Ectodermal cell (in vitro differentiated cells): ENCODE results near the gene DHFR.

Experiments
- H3K27ac ChIP-seq: 2 replicates; pipeline ENCODE4 v1.7.0; 2013; ENCODE audit warnings: mild to moderate bottlenecking, low read depth, low read length; ENCODE audit not compliant: insufficient read depth, poor library complexity, severe bottlenecking
- H3K27me3 ChIP-seq: 2 replicates; pipeline ENCODE4 v1.7.0; 2013; ENCODE audit warnings: mild to moderate bottlenecking, low read length; ENCODE audit not compliant: insufficient read depth, control insufficient read depth, poor library complexity, severe bottlenecking
- H3K36me3 ChIP-seq: one replicate; pipeline ENCODE4 v1.7.0; 2013; ENCODE audit warnings: low read length; ENCODE audit not compliant: control insufficient read depth, insufficient read depth
- H3K4me1 ChIP-seq: one replicate; pipeline ENCODE4 v1.7.0; 2013; ENCODE audit warnings: low read length; ENCODE audit not compliant: control insufficient read depth, insufficient read depth
- H3K4me3 ChIP-seq: 2 replicates; pipeline ENCODE4 v1.7.0; 2013; ENCODE audit warnings: low read depth, low read length, control low read depth; ENCODE audit not compliant: insufficient read depth
- H3K9me3 ChIP-seq: 2 replicates; pipeline ENCODE4 v1.7.0; 2013; ENCODE audit warnings: mild to moderate bottlenecking, low read length, moderate library complexity; ENCODE audit not compliant: control insufficient read depth
- WGBS, 2 experiments: methylation state at CpG; one replicate each; pipeline ENCODE4 v1.1.7; 2013; ENCODE audit warnings: missing lambda C conversion rate in 2 of 2; 5-methylcytosine and 5-hydroxymethylcytosine counted together

Gene DHFR

DNA sequence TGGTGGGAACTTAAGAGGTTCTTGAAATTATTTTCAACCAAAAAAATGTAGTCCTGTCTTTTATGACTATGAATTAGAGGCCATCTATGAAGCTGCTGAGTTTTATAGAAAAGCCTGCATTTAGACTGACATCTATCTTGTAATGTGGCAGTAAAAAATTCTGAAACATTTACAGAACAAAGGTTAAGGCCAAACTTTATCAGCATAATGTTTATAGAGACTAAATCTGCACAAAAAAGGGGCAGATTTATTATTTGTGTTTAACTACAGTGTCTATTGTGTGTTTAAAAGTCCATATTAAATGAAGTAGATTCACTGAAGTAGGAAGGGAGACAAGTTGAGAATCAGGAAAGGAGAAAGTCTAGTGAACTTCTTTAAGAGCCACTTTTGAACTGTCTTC lies 47.4 kb downstream of the DHFR start:
- H3K36me3 ChIP-seq = no peaks in the 10 kb centered on the region
- H3K27ac ChIP-seq = no peak overlapping the region
- no peaks in the 10 kb centered on the region for H3K27me3 ChIP-seq
- no peaks in the 10 kb centered on the region for H3K4me1 ChIP-seq
- H3K4me3 ChIP-seq = no peak overlapping the region
- no peaks in the 10 kb centered on the region for H3K9me3 ChIP-seq

DNA sequence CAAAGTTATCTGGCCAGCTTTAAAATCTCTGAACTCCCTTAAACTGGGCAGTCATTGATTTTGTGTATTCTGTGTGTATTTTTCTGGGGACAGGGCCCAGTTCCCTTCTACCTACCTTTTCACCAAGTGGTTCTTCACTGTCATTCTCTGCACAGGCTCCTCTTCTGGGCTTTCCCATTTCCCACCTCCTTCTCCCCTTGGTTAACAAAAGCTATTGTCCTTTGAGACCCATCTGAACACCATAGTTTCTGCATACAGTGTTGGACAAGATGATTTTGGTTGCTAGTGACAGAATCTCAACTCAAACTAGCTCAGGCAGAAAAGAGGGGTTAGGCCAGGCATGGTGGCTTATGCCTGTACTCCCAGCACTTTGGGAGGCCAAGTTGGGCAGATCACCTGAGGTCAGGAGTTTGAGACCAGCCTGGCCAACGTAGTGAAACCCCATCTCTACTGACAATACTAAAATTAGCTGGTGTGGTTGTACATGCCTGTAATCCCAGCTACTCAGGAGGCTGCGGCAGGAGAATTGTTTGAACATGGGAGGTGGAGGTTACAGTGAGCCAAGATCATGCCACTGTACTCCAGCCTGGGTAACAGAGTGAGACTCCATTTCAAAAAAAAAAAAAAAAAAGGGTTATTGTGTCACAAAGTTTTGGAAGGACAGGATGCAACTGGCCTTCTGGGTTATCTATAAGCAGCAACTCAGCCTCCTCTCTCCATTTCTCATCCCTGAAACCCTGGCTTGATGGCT lies 53.7 kb downstream of the DHFR start:
- Histone ChIP-seq H3K27ac (no peak overlapping the region), H3K27me3 (no peaks in the 10 kb centered on the region), H3K4me3 (no peak overlapping the region), H3K9me3 (no peaks in the 10 kb centered on the region), H3K4me1 (no peaks in the 10 kb centered on the region), H3K36me3 (no peaks in the 10 kb centered on the region)
- WGBS, 2 experiments = 82 to 92% methylated on average over 2 of the region's 2 CpGs

DNA sequence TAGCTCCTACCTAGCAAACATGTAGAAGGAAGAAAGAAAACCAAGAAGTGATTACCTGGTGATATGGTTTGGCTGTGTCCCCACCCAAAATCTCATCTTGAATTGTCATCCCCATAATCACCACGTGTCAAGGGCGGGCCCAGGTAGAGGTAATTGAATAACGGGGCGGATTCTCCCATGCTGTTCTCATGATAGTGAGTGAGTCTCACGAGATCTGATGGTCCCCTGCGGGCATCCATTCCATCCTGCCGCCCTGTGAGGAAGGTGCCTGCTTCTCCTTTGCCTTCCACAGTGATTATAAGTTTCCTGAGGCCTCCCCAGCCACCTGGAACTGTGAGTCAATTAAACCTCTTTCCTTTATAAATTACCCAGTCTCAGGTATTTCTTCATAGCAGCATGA lies 57.3 kb downstream of the DHFR start:
- Histone ChIP-seq H3K27me3 (no peaks in the 10 kb centered on the region), H3K9me3 (no peaks in the 10 kb centered on the region)
- 82 to 83% methylated on average over 7 of the region's 7 CpGs for WGBS, 2 experiments

DNA sequence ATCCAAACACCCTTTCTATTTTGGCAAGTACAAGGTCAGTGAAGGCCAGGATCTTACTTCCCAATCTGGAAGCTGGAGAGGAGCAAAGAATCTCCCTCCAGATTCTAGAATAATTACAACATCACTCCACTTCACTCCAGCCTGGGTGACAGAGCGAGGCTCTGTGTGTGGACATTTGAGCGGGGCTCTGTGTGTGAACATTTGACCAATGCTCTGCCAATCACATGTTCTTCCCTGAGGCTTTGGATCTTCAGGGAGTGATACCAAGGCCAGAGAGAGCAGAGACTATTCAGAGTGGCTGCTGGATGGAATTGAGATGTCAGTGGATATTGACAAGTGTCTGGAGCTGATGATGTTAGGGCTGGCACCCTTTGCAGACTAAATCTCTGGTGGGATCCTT lies 60.0 kb downstream of the DHFR start:
- no peaks in the 10 kb centered on the region for H3K4me1 ChIP-seq
- H3K9me3 ChIP-seq = no peaks in the 10 kb centered on the region
- 93 to 97% methylated on average over 2 of the region's 2 CpGs for WGBS, 2 experiments
- H3K27me3 ChIP-seq = no peaks in the 10 kb centered on the region
- no peaks in the 10 kb centered on the region for H3K36me3 ChIP-seq
- no peak overlapping the region for H3K4me3 ChIP-seq
- no peak overlapping the region for H3K27ac ChIP-seq

More for the DNA sequence above, 57.3 kb downstream of the DHFR start:
- H3K36me3 ChIP-seq = no peaks in the 10 kb centered on the region
- H3K4me1 ChIP-seq = no peaks in the 10 kb centered on the region
- no peak overlapping the region for H3K4me3 ChIP-seq
- no peak overlapping the region for H3K27ac ChIP-seq

DNA sequence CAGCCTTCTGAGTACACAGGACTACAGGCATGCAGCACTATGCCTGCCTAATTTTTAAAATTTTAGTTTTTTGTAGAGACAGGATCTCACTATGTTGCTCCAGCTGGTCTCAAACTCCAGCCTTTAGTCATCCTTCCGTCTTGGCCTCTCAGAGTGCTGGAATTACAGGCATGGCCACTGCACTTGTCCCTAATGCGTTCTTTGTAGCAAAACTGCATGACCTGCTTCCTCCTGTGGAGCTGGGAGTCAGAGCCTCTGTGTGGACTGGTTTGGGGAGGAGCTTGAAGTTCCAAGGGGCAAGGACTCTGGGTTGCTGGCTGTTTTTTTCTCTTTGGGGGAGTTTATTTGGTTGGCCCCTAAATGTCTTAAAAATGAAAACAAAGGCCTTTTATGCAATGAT lies 62.0 kb downstream of the DHFR start:
- Histone ChIP-seq H3K4me1 (no peaks in the 10 kb centered on the region), H3K27ac (no peak overlapping the region), H3K36me3 (no peaks in the 10 kb centered on the region), H3K4me3 (no peak overlapping the region), H3K27me3 (no peaks in the 10 kb centered on the region), H3K9me3 (no peaks in the 10 kb centered on the region)
- 77 to 79% methylated on average over 2 of the region's 2 CpGs for WGBS, 2 experiments

DNA sequence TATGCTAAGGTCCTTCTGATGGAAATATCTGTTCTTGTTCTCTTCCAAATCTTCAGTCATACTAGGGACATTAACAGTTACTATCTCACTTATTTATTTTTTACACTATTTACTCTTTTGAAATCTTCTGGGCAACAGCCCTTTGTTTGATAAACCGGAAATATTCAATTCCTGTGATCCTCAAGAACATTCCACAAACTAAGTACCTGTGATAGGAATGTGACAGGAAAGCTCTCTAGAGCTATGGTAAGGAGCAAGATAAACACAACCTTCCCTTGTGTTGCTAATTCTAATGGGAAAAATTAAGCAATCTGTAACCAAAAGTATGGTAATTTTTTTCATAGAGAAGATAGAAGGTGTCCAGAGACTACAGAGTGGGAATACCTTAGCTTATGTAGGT lies 62.7 kb downstream of the DHFR start:
- no peaks in the 10 kb centered on the region for H3K4me1 ChIP-seq
- no peak overlapping the region for H3K27ac ChIP-seq
- WGBS, 2 experiments = 92% methylated on average over 1 of the region's 1 CpG; no CpG with 5 or more reads in 1 of the 2 experiments
- no peaks in the 10 kb centered on the region for H3K36me3 ChIP-seq
- H3K4me3 ChIP-seq = no peak overlapping the region
- no peaks in the 10 kb centered on the region for H3K9me3 ChIP-seq
- H3K27me3 ChIP-seq = no peaks in the 10 kb centered on the region

DNA sequence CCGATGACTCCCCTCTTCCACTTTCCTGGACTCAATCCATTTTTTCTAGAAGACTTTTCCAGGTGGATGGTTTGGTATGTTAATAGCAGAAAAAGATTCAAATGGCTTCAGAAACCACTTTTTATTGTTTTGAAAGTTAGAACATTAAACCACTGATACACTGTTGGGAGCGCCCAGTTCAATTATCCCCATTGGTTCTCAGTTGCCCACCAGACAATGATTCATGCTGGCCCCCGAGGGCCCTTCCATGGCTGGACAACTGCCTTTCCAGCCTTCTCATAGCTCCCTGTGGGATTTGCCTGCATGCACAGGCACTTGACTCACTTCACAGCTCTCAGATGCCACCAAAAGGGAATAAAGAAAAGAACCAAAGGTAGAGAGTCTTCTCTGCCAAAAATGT lies 63.4 kb downstream of the DHFR start:
- WGBS, 2 experiments = 94 to 98% methylated on average over 2 to 3 of the region's 3 CpGs
- H3K36me3 ChIP-seq = no peaks in the 10 kb centered on the region
- no peak overlapping the region for H3K27ac ChIP-seq
- H3K4me1 ChIP-seq = no peaks in the 10 kb centered on the region
- no peaks in the 10 kb centered on the region for H3K27me3 ChIP-seq
- no peaks in the 10 kb centered on the region for H3K9me3 ChIP-seq
- no peak overlapping the region for H3K4me3 ChIP-seq

DNA sequence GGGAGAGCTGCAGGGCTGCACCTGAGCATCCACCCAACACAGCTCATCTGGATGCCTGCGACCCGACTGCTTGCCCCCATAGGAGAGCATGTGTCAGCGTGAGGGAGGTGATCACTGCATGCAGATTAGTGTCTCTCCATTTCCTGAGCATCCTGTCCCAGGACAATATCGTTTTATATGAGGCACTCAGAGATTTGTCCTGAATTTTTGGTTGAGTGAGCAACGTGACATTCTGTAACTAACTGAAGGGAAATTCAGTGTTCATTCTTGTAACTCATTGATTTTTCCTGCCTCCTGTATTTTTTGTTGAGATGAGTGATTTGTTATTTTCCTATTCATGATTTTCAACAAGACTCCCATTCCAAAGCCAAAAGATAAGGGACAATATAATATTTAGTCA lies 64.0 kb downstream of the DHFR start:
- WGBS, 2 experiments = 94 to 95% methylated on average over 5 of the region's 5 CpGs

DNA sequence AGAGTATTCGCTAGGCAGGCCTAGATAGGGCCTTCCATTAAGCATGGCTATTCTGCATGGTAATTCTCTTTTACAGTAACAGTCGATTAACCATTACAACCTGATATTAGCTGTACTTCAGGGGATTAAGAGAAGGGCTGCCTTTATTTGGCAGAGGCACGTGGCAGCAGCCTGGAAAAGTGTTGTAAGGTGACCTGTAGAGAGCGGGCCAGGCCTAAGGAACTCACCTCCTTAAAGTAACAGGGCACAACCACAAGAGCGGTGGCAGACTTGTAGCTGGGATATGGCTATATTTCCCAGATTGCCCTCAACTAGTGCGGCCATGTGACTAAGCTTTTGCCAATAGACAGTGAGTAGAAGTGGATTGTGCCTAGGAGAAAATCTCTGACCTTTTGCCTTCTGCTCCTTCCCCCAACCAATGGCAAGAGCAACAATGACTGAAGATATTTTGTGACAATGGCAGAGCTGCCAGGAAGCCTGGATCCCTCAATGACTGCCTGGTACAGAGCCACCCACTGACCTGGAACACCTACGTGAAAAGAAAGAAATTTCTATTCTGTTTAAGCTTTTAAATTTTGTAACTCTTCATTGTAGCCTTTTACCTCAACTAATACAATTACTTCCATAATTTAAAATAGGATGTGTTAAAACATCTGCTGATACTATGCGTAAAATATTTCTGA lies 65.8 kb downstream of the DHFR start:
- Histone ChIP-seq H3K36me3 (no peaks in the 10 kb centered on the region), H3K4me1 (no peaks in the 10 kb centered on the region), H3K4me3 (no peak overlapping the region), H3K9me3 (no peaks in the 10 kb centered on the region), H3K27ac (no peak overlapping the region), H3K27me3 (no peaks in the 10 kb centered on the region)
- WGBS, 2 experiments = 90% methylated on average over 8 of the region's 8 CpGs

More for the DNA sequence above, 64.0 kb downstream of the DHFR start:
- H3K9me3 ChIP-seq = no peaks in the 10 kb centered on the region
- no peaks in the 10 kb centered on the region for H3K4me1 ChIP-seq
- H3K36me3 ChIP-seq = no peaks in the 10 kb centered on the region
- no peak overlapping the region for H3K4me3 ChIP-seq
- H3K27me3 ChIP-seq = no peaks in the 10 kb centered on the region
- H3K27ac ChIP-seq = no peak overlapping the region

DNA sequence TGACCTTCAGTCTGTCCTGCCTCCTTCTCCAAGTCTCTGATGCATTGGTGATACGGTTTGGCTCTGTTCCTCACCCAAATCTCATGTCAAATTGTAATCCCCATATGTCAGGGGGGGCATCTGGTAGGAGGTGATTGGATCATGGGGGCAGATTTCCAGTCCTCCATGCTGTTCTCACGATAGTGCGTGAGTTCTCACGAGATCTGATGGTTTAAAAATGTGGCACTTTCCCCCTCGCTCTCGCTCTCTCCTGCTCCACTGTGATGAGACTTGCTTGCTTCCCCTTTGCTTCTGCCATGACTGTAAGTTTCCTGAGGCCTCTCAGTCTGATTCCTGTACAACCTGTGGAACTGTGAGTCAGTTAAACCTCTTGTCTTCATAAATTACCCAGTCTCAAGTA lies 70.0 kb downstream of the DHFR start:
- Histone ChIP-seq H3K9me3 (no peaks in the 10 kb centered on the region), H3K4me1 (no peaks in the 10 kb centered on the region), H3K36me3 (no peaks in the 10 kb centered on the region), H3K27me3 (no peaks in the 10 kb centered on the region), H3K27ac (no peak overlapping the region), H3K4me3 (no peak overlapping the region)
- WGBS, 2 experiments = 95% methylated on average over 6 of the region's 6 CpGs
